Parathyroid adenoma (tissue), 2 donors: ENCODE results near the gene EIF4G1.
A peak's percentile ranks its signal among the peaks of the same experiment; 100 is the strongest.

Experiments used
- H2AFZ ChIP-seq: fragments of 300-600 bp; sonication (generic); one replicate; pipeline ENCODE4 v1.7.0; 2017; ENCODE audit warnings: antibody characterized with exemption, mild to moderate bottlenecking
- H3K27ac ChIP-seq: fragments of 300-600 bp; sonication (generic); one replicate; pipeline ENCODE4 v1.7.0; 2017
- H3K27me3 ChIP-seq: fragments of 300-600 bp; sonication (generic); one replicate; pipeline ENCODE4 v1.7.0; 2017; ENCODE audit warnings: low read length; ENCODE audit not compliant: control insufficient read depth, insufficient read depth
- H3K36me3 ChIP-seq: fragments of 300-600 bp; sonication (generic); one replicate; pipeline ENCODE4 v1.7.0; 2017; ENCODE audit warnings: low read length; ENCODE audit not compliant: control insufficient read depth, insufficient read depth
- H3K4me1 ChIP-seq: fragments of 300-600 bp; sonication (generic); one replicate; pipeline ENCODE4 v1.7.0; 2017; ENCODE audit warnings: control low read depth
- H3K4me2 ChIP-seq: fragments of 300-600 bp; sonication (generic); one replicate; pipeline ENCODE4 v1.7.0; 2017; ENCODE audit warnings: low read length
- H3K4me3 ChIP-seq: fragments of 300-600 bp; sonication (generic); one replicate; pipeline ENCODE4 v1.7.0; 2017; ENCODE audit warnings: low read depth, low read length
- H3K79me2 ChIP-seq: fragments of 300-600 bp; sonication (generic); one replicate; pipeline ENCODE4 v1.7.0; 2017; ENCODE audit warnings: control low read depth
- H3K9ac ChIP-seq: fragments of 300-600 bp; sonication (generic); one replicate; pipeline ENCODE4 v1.7.0; 2017; ENCODE audit warnings: mild to moderate bottlenecking
- H3K9me3 ChIP-seq: fragments of 300-600 bp; sonication (generic); one replicate; pipeline ENCODE4 v1.7.0; 2017; ENCODE audit warnings: low read length; ENCODE audit not compliant: control insufficient read depth
- CTCF ChIP-seq: fragments of 300-600 bp; sonication (generic); IDR thresholded peaks from one replicate; pipeline ENCODE4 v1.7.0; 2017; ENCODE audit warnings: antibody characterized with exemption, mild to moderate bottlenecking
- donor health status: primary hyperparathyroidism.

EIF4G1 gene

GRCh38 chr3:184346480-184347190 is 32.2 kb downstream of the EIF4G1 start:
- Histone ChIP-seq H3K36me3 (no peaks in the 10 kb centered on the region), H3K27me3 (no peaks in the 10 kb centered on the region), H3K9me3 (no peaks in the 10 kb centered on the region), H3K4me2 (no peak overlapping the region), H3K79me2 (peaks cover 16% of the 10 kb centered on the region), H3K27ac (no peak overlapping the region), H3K4me3 (no peak overlapping the region), H3K4me1 (peaks cover 14% of the 10 kb centered on the region), H2AFZ (no peak overlapping the region), H3K9ac (no peak overlapping the region)
- no peak for TF ChIP-seq CTCF

GRCh38 chr3:184347321-184348056 is 33.1 kb downstream of the EIF4G1 start:
- Histone ChIP-seq H3K27ac (peak overlapping the region; percentile 26), H3K4me1 (peaks cover 14% of the 10 kb centered on the region), H2AFZ (no peak overlapping the region), H3K79me2 (peaks cover 10% of the 10 kb centered on the region), H3K4me3 (peak overlapping the region; percentile 7), H3K9me3 (no peaks in the 10 kb centered on the region), H3K36me3 (no peaks in the 10 kb centered on the region), H3K27me3 (no peaks in the 10 kb centered on the region), H3K9ac (no peak overlapping the region), H3K4me2 (no peak overlapping the region)
- TF ChIP-seq CTCF = no peak

- H3K27ac ChIP-seq = peak overlapping the region; percentile 26
- H3K9ac ChIP-seq = no peak overlapping the region
- H3K4me3 ChIP-seq = peak overlapping the region; percentile 7
- H2AFZ ChIP-seq = no peak overlapping the region
- no peak for TF ChIP-seq CTCF
- no peak overlapping the region for H3K4me2 ChIP-seq
- no peaks in the 10 kb centered on the region for H3K9me3 ChIP-seq
- H3K79me2 ChIP-seq = peaks cover 6% of the 10 kb centered on the region
- no peaks in the 10 kb centered on the region for H3K27me3 ChIP-seq
- peaks cover 14% of the 10 kb centered on the region for H3K4me1 ChIP-seq
- H3K36me3 ChIP-seq = no peaks in the 10 kb centered on the region
Observed at GRCh38 chr3:184348057-184348382, 33.6 kb downstream of the EIF4G1 start.

- Histone ChIP-seq H3K9ac (no peak overlapping the region), H3K27me3 (no peaks in the 10 kb centered on the region), H3K4me3 (no peak overlapping the region), H3K36me3 (no peaks in the 10 kb centered on the region), H3K9me3 (no peaks in the 10 kb centered on the region), H3K4me1 (peaks cover 14% of the 10 kb centered on the region), H2AFZ (no peak overlapping the region), H3K27ac (no peak overlapping the region), H3K4me2 (no peak overlapping the region), H3K79me2 (no peaks in the 10 kb centered on the region)
- no peak for TF ChIP-seq CTCF
Observed at GRCh38 chr3:184349563-184350470, 35.4 kb downstream of the EIF4G1 start.
